Adrenal gland (tissue), 12 donors: ENCODE measurements around the gene SLC22A4. TPM values are rescaled to one million over a fixed set of nuclear protein-coding genes. Genes with fewer than 3 reads are reported as not detected.

Experiments used
- DNase-seq, 7 donors: peaks; one replicate each; pipeline ENCODE4 v3.0.0-alpha.2; 2019 to 2020
- H3K27ac ChIP-seq, 5 donors: fragments of 200-600 bp; sonication (generic) in 4 of 5; 1 replicate in 3 of 5; 2 replicates in 2 of 5; pipeline versions ENCODE4 v1.5.1 to v1.8.0; 2016 to 2020; ENCODE audit warnings: mild to moderate bottlenecking in 1 of 5
- H3K27me3 ChIP-seq: fragments of 200-600 bp; 2 replicates; pipeline ENCODE4 v1.8.0; 2021
- H3K36me3 ChIP-seq, 2 donors: fragments of 200-600 bp; replicated peaks in 1 of 2; 1 replicate in 1 of 2; 2 replicates in 1 of 2; pipeline versions ENCODE4 v1.5.1 to v1.8.0; 2018 to 2022
- H3K4me1 ChIP-seq, 2 donors: fragments of 200-600 bp; replicated peaks in 1 of 2; 1 replicate in 1 of 2; 2 replicates in 1 of 2; pipeline versions ENCODE4 v1.5.1 to v1.8.0; 2018 to 2021
- H3K4me3 ChIP-seq, 4 donors: fragments of 200-600 bp; sonication (generic) in 3 of 4; one replicate each; pipeline ENCODE4 v1.5.1; 2016 to 2018
- H3K9me3 ChIP-seq, 3 donors: fragments of 200-600 bp; sonication (generic) in 1 of 3; replicated peaks in 1 of 3; 1 replicate in 2 of 3; 2 replicates in 1 of 3; pipeline versions ENCODE4 v1.5.1 to v1.8.0; 2016 to 2021
- CTCF ChIP-seq, 6 experiments: fragments of 450-650 bp in 4 of 6; fragments of 200-600 bp in 2 of 6; sonication (generic) in 1 of 6; IDR thresholded peaks; 1 replicate in 5 of 6; 2 replicates in 1 of 6; pipeline versions ENCODE4 v1.5.1 to v1.8.0; 2016 to 2021; ENCODE audit warnings: antibody characterized with exemption in 6 of 6, mild to moderate bottlenecking in 2 of 6, moderate library complexity in 1 of 6
- POLR2A ChIP-seq, 2 donors: fragments of 450-650 bp; IDR thresholded peaks; one replicate each; pipeline ENCODE4 v1.6.1; 2017; ENCODE audit warnings: antibody characterized with exemption in 2 of 2, mild to moderate bottlenecking in 2 of 2, moderate library complexity in 1 of 2
- WGBS, 4 donors: extraction: QIAGEN DNeasy Blood & Tissue Kit in 2 of 4; methylation state at CpG; one replicate each; pipeline versions ENCODE4 v1.1.5 to v1.1.7; 2013 to 2017; 5-methylcytosine and 5-hydroxymethylcytosine counted together
- intact Hi-C, 2 donors: fragments of 100-400 bp; cut with DNase I; formaldehyde crosslinking; loops; one replicate each; pipeline versions ENCODE4 v1.14.1 to v1.15.0; 2022 to 2023
- polyA plus RNA-seq, 3 donors: library from polyadenylated mRNA; stranded (reverse); fragments of 200-250 nt in 2 of 3; fragments of 350-450 nt in 1 of 3; fragmentation: Illumina TruSeq in 1 of 3; extraction: RNeasy Lipid Tissue Mini Kit (QIAGEN cat#74804) in 1 of 3; gene quantifications; one replicate each; pipeline ENCODE4 v1.2.3, GENCODE V29; 2013 to 2014
- total RNA-seq, 9 donors: library from RNA; depleted of rRNA in 4 of 9; stranded (reverse); fragments of >200 nt in 4 of 9; fragments of 120-200 nt in 1 of 9; fragmentation: NEBNext Ultra II Directional in 1 of 9; extraction: Animal tissue kit (Norgen Biotek cat#: 25700) in 1 of 9; gene quantifications; one replicate each; pipeline versions ENCODE4 v1.1.0 to v1.2.4, GENCODE V29; 2013 to 2023
- donor health status: healthy with polysubstance abuse.
- donor health status: Bipolar disorder and iron deficiency.
- donor health status: DM: yes; HTN: yes; CAD: no.
- donor health status: DM: no; HTN: no; CAD: no.
- donor health status: DM: no; HTN: no; CAD: no.
- donor health status: DM: yes; HTN: yes; CAD: no.

The SLC22A4 gene
- total and polyA plus RNA-seq, 12 donors = 1.4 to 8.2 (median 3.2) TPM

GRCh38 chr5:132380047-132380446 lies 85.9 kb downstream of the SLC22A4 start:
- intact Hi-C loops = loop anchor here in 1 of 2 donors (10.0 kb wide), 1 partner anchor 435 kb away; the partner anchor contains the start of gene SOWAHA
- WGBS, 4 donors = 89 to 95% (median 93%) methylated on average over 6 of the region's 6 CpGs
- Histone ChIP-seq H3K9me3 (no peaks in the 10 kb centered on the region), H3K36me3 (peaks cover 0 to 8% of the 10 kb centered on the region in 2 donors), H3K4me3 (no peak overlapping the region), H3K4me1 (no peaks in the 10 kb centered on the region), H3K27ac (no peak overlapping the region), H3K27me3 (no peaks in the 10 kb centered on the region)
- no peak for DNase-seq
- TF ChIP-seq POLR2A (IDR thresholded peaks at IDR 0.05) = no peak
- no peak for TF ChIP-seq CTCF (IDR thresholded peaks at IDR 0.05)

GRCh38 chr5:132380741-132381140 lies 86.5 kb downstream of the SLC22A4 start:
- TF ChIP-seq POLR2A (IDR thresholded peaks at IDR 0.05) (no peak), CTCF (IDR thresholded peaks at IDR 0.05) (no peak)
- Histone ChIP-seq H3K27me3 (no peaks in the 10 kb centered on the region), H3K27ac (no peak overlapping the region), H3K4me1 (peaks cover 0 to 4% of the 10 kb centered on the region in 2 donors), H3K9me3 (no peaks in the 10 kb centered on the region), H3K4me3 (no peak overlapping the region), H3K36me3 (peaks cover 0 to 8% of the 10 kb centered on the region in 2 donors)
- DNase-seq = no peak
- intact Hi-C loops = loop anchor here in 1 of 2 donors (10.0 kb wide), 1 partner anchor 434 kb away; the partner anchor contains the start of gene SOWAHA
- WGBS, 4 donors = 84 to 94% (median 90%) methylated on average over 2 of the region's 2 CpGs

- 89 to 100% (median 95%) methylated on average over 1 of the region's 1 CpG for WGBS, 4 donors
- TF ChIP-seq POLR2A (IDR thresholded peaks at IDR 0.05) (no peak), CTCF (IDR thresholded peaks at IDR 0.05) (no peak)
- no peak for DNase-seq
- Histone ChIP-seq H3K27ac (no peak overlapping the region), H3K4me1 (peaks cover 0 to 12% of the 10 kb centered on the region in 2 donors), H3K9me3 (no peaks in the 10 kb centered on the region), H3K4me3 (no peak overlapping the region), H3K36me3 (peaks cover 0 to 8% of the 10 kb centered on the region in 2 donors), H3K27me3 (no peaks in the 10 kb centered on the region)
- intact Hi-C loops = loop anchor here in 1 of 2 donors (10.0 kb wide), 1 partner anchor 433 kb away; the partner anchor contains the start of gene SOWAHA
These were observed 87.4 kb downstream of the SLC22A4 start for GRCh38 chr5:132381614-132382013.

- H3K27me3 ChIP-seq = no peaks in the 10 kb centered on the region
- DNase-seq = no peak
- 58 to 97% (median 96%) methylated on average over 1 of the region's 1 CpG for WGBS, 4 donors
- H3K4me3 ChIP-seq = no peak overlapping the region
- H3K27ac ChIP-seq = no peak overlapping the region
- H3K9me3 ChIP-seq = no peaks in the 10 kb centered on the region
- peaks cover 16 to 29% of the 10 kb centered on the region in 2 donors for H3K4me1 ChIP-seq
- TF ChIP-seq POLR2A (IDR thresholded peaks at IDR 0.05) = no peak
- intact Hi-C loops = loop anchor here in 1 of 2 donors (10.0 kb wide), 1 partner anchor 432 kb away; the partner anchor contains the start of gene SOWAHA
- H3K36me3 ChIP-seq = peaks cover 0 to 8% of the 10 kb centered on the region in 2 donors
These were observed 89.1 kb downstream of the SLC22A4 start for GRCh38 chr5:132383261-132383660.

- H3K9me3 ChIP-seq = no peaks in the 10 kb centered on the region
- no peaks in the 10 kb centered on the region for H3K27me3 ChIP-seq
- TF ChIP-seq POLR2A (IDR thresholded peaks at IDR 0.05) (no peak), CTCF (IDR thresholded peaks at IDR 0.05) (no peak)
- peaks cover 0 to 8% of the 10 kb centered on the region in 2 donors for H3K36me3 ChIP-seq
- intact Hi-C loops = loop anchor here in 1 of 2 donors (10.0 kb wide), 1 partner anchor 431 kb away; the partner anchor contains the start of gene SOWAHA
- no peak overlapping the region for H3K4me3 ChIP-seq
- DNase-seq = no peak
- H3K4me1 ChIP-seq = peaks cover 23 to 36% of the 10 kb centered on the region in 2 donors
- no peak overlapping the region for H3K27ac ChIP-seq
- 75 to 93% (median 84%) methylated on average over 5 of the region's 5 CpGs for WGBS, 4 donors
These were observed 89.8 kb downstream of the SLC22A4 start for GRCh38 chr5:132383984-132384383.
